HepG2 (cell line): ENCODE data around the gene FKBP10. TPM values are rescaled to one million over a fixed set of nuclear protein-coding genes. Genes with fewer than 3 reads are reported as not detected.

ENCODE experiments used
- ARID2 ChIP-seq: sonication (generic); formaldehyde crosslinking; IDR thresholded peaks from 2 replicates; pipeline ENCODE4 v1.8.1; 2022; ENCODE audit warnings: mild to moderate bottlenecking, missing genetic modification reagents, borderline replicate concordance
- ARID4A ChIP-seq: sonication (generic); formaldehyde crosslinking; IDR thresholded peaks from 2 replicates; pipeline ENCODE4 v1.5.0; 2020; ENCODE audit warnings: mild to moderate bottlenecking, missing genetic modification reagents, borderline replicate concordance
- ATAD3A ChIP-seq: sonication (generic); formaldehyde crosslinking; IDR thresholded peaks from 2 replicates; pipeline ENCODE4 v1.4.0; 2020; ENCODE audit warnings: missing genetic modification reagents
- ATM ChIP-seq: fragments of 450-650 bp; IDR thresholded peaks from 2 replicates; pipeline ENCODE4 v1.7.1; 2017; ENCODE audit warnings: mild to moderate bottlenecking, borderline replicate concordance
- ELF3 ChIP-seq: IDR thresholded peaks from 2 replicates; pipeline ENCODE4 v1.6.1; 2016; ENCODE audit warnings: missing genetic modification reagents, missing compliant biosample characterization
- FOXA3 ChIP-seq: IDR thresholded peaks from 2 replicates; pipeline ENCODE4 v1.6.1; 2016; ENCODE audit warnings: missing genetic modification reagents, missing compliant biosample characterization
- HDAC6 ChIP-seq: fragments of 200-600 bp; sonication (generic); IDR thresholded peaks from 2 replicates; pipeline ENCODE4 v1.7.0; 2017; ENCODE audit warnings: mild to moderate bottlenecking, antibody characterized with exemption, low read length, low read depth
- LBX2 ChIP-seq: sonication (generic); formaldehyde crosslinking; IDR thresholded peaks from 2 replicates; pipeline ENCODE4 v1.5.0; 2020; ENCODE audit warnings: missing genetic modification reagents, mild to moderate bottlenecking, borderline replicate concordance
- MEIS2 ChIP-seq: sonication (generic); formaldehyde crosslinking; IDR thresholded peaks from 2 replicates; pipeline ENCODE4 v1.9.0; 2021; ENCODE audit warnings: mild to moderate bottlenecking, missing genetic modification reagents
- NFAT5 ChIP-seq: sonication (generic); formaldehyde crosslinking; IDR thresholded peaks from 2 replicates; pipeline ENCODE4 v1.4.0; 2020; ENCODE audit warnings: missing genetic modification reagents
- PAWR ChIP-seq: sonication (generic); formaldehyde crosslinking; IDR thresholded peaks from 2 replicates; pipeline ENCODE4 v1.4.0; 2020; ENCODE audit warnings: missing genetic modification reagents, mild to moderate bottlenecking, borderline replicate concordance
- SRF ChIP-seq: IDR thresholded peaks from 2 replicates; pipeline ENCODE4 v1.6.1; 2011; ENCODE audit warnings: mild to moderate bottlenecking, low read depth, low read length, moderate library complexity
- ZGPAT ChIP-seq: IDR thresholded peaks from 2 replicates; pipeline ENCODE4 v1.6.1; 2016; ENCODE audit warnings: mild to moderate bottlenecking
- ZMYM2 ChIP-seq: sonication (generic); formaldehyde crosslinking; IDR thresholded peaks from 2 replicates; pipeline ENCODE4 v1.8.0; 2022; ENCODE audit warnings: mild to moderate bottlenecking, missing genetic modification reagents
- ZMYM4 ChIP-seq: sonication (generic); formaldehyde crosslinking; IDR thresholded peaks from 2 replicates; pipeline ENCODE4 v1.8.1; 2023; ENCODE audit warnings: mild to moderate bottlenecking, missing genetic modification reagents
- ZNF317 ChIP-seq: sonication (generic); formaldehyde crosslinking; IDR thresholded peaks from 2 replicates; pipeline ENCODE4 v1.5.0; 2020; ENCODE audit warnings: mild to moderate bottlenecking, missing genetic modification reagents
- ZNF670 ChIP-seq: sonication (generic); formaldehyde crosslinking; IDR thresholded peaks from 2 replicates; pipeline ENCODE4 v1.8.0; 2022; ENCODE audit warnings: mild to moderate bottlenecking, missing genetic modification reagents, borderline replicate concordance
- ZNF792 ChIP-seq: IDR thresholded peaks from 2 replicates; pipeline ENCODE4 v1.6.1; 2016
- ZNF879 ChIP-seq: sonication (generic); formaldehyde crosslinking; IDR thresholded peaks from 2 replicates; pipeline ENCODE4 v1.8.1; 2023; ENCODE audit warnings: missing genetic modification reagents
- ZSCAN12 ChIP-seq: sonication (generic); formaldehyde crosslinking; IDR thresholded peaks from 2 replicates; pipeline ENCODE4 v1.9.0; 2021; ENCODE audit warnings: mild to moderate bottlenecking, missing genetic modification reagents
- polyA plus RNA-seq, 8 experiments: library from polyadenylated mRNA; depleted of rRNA in 3 of 8; stranded (reverse) in 7 of 8; unstranded in 1 of 8; fragments of >200 nt; fragmentation: Illumina TruSeq in 4 of 8; extraction: Trizol in 4 of 8; gene quantifications; 2 replicates each; pipeline versions ENCODE4 v1.2.1 to v1.2.3, GENCODE V29; 2011 to 2016; ENCODE audit warnings: low read depth in 4 of 8, missing spikeins in 1 of 8, mixed read lengths in 1 of 8; ENCODE audit not compliant: insufficient read depth in 1 of 8
- total RNA-seq, 5 experiments: library from RNA; depleted of rRNA; stranded (reverse); fragments of >200 nt; fragmentation: Illumina TruSeq; extraction: Trizol; gene quantifications; 2 replicates each; pipeline ENCODE4 v1.2.3, GENCODE V29; 2016; ENCODE audit warnings: low read depth in 1 of 5

Gene FKBP10
- total and polyA plus RNA-seq, 2 of the 13 experiments (the other 11 are each of a cell fraction or from before 2014, with no cell fraction given): 149 to 573 TPM

GRCh38 chr17:41836550-41837196 is 23.9 kb downstream of the FKBP10 start (continued):
- TF ChIP-seq ZNF317 (CRISPR knock-in tag) (no peak), PAWR (CRISPR knock-in tag) (no peak; the same call in 1 of the 2 replicates), ZNF879 (CRISPR knock-in tag) (no peak), HDAC6 (no peak), ELF3 (CRISPR knock-in tag) (no peak), LBX2 (no peak), NFAT5 (CRISPR knock-in tag) (peak; percentile 2), ZNF792 (CRISPR knock-in tag) (no peak), FOXA3 (CRISPR knock-in tag) (no peak), ZNF670 (no peak), ATAD3A (no peak), SRF (no peak), ZGPAT (CRISPR knock-in tag) (0 out of 2 replicates have a peak, but pooled peaks have one; percentile 9), MEIS2 (no peak), ZSCAN12 (0 out of 2 replicates have a peak, but pooled peaks have one; percentile 21), ARID2 (CRISPR knock-in tag) (no peak), ZMYM2 (peak; percentile 81; the same call in 1 of the 2 replicates), ARID4A (no peak), ATM (no peak), ZMYM4 (CRISPR knock-in tag) (no peak)
